Esophagus squamous epithelium (tissue), 5 donors: ENCODE data around the gene CC2D1B. TPM values are rescaled to one million over a fixed set of nuclear protein-coding genes. Genes with fewer than 3 reads are reported as not detected.

Experiments
- DNase-seq: peaks from one replicate; lab custom pipeline; 2025; lab: John Stamatoyannopoulos, UW
- H3K27ac ChIP-seq, 4 donors: fragments of 200-600 bp; sonication (generic); one replicate each; pipeline ENCODE4 v1.5.1; 2016 to 2019; ENCODE audit warnings: mild to moderate bottlenecking in 1 of 4
- H3K27me3 ChIP-seq, 4 donors: fragments of 200-600 bp; sonication (generic); 1 replicate in 3 of 4; 2 replicates in 1 of 4; pipeline versions ENCODE4 v1.5.1 to v1.6.0; 2017 to 2021; ENCODE audit warnings: antibody characterized with exemption in 1 of 4
- H3K36me3 ChIP-seq, 3 donors: fragments of 200-600 bp; sonication (generic); one replicate each; pipeline ENCODE4 v1.5.1; 2016 to 2019
- H3K4me1 ChIP-seq, 3 donors: fragments of 200-600 bp; sonication (generic); one replicate each; pipeline ENCODE4 v1.5.1; 2017 to 2019
- H3K4me3 ChIP-seq, 4 donors: fragments of 200-600 bp; sonication (generic); 1 replicate in 3 of 4; 2 replicates in 1 of 4; pipeline ENCODE4 v1.5.1; 2016 to 2019; ENCODE audit warnings: mild to moderate bottlenecking in 2 of 4, moderate library complexity in 1 of 4
- H3K9me3 ChIP-seq, 3 donors: fragments of 200-600 bp; sonication (generic); one replicate each; pipeline ENCODE4 v1.5.1; 2016 to 2019
- POLR2A ChIP-seq, 4 donors: fragments of 450-650 bp; IDR thresholded peaks; one replicate each; pipeline ENCODE4 v1.6.1; 2017; ENCODE audit warnings: antibody characterized with exemption in 4 of 4, mild to moderate bottlenecking in 4 of 4, moderate library complexity in 3 of 4
- WGBS, 2 donors: methylation state at CpG; one replicate each; pipeline ENCODE4 v1.1.5; 2018; 5-methylcytosine and 5-hydroxymethylcytosine counted together
- intact Hi-C: fragments of 100-400 bp; cut with DNase I; formaldehyde crosslinking; loops from one replicate; pipeline ENCODE4 v1.15.0; 2022
- total RNA-seq, 4 donors: library from RNA; depleted of rRNA; stranded (reverse); fragments of >200 nt; gene quantifications; one replicate each; pipeline ENCODE4 v1.1.0, GENCODE V29; 2016
- TF ChIP-seq, protein P1 (sequence below), 6 experiments: fragments of 450-650 bp in 4 of 6; fragments of 200-600 bp in 2 of 6; sonication (generic) in 2 of 6; IDR thresholded peaks; one replicate each; pipeline ENCODE4 v1.5.1; 2016 to 2019; ENCODE audit warnings: antibody characterized with exemption in 6 of 6, mild to moderate bottlenecking in 4 of 6, moderate library complexity in 4 of 6
- donor health status: DM: yes; HTN: yes; CAD: no.

The CC2D1B gene
- total RNA-seq, 4 donors from 2014 or later = 16.9 to 21.2 (median 18.3) TPM

DNA sequence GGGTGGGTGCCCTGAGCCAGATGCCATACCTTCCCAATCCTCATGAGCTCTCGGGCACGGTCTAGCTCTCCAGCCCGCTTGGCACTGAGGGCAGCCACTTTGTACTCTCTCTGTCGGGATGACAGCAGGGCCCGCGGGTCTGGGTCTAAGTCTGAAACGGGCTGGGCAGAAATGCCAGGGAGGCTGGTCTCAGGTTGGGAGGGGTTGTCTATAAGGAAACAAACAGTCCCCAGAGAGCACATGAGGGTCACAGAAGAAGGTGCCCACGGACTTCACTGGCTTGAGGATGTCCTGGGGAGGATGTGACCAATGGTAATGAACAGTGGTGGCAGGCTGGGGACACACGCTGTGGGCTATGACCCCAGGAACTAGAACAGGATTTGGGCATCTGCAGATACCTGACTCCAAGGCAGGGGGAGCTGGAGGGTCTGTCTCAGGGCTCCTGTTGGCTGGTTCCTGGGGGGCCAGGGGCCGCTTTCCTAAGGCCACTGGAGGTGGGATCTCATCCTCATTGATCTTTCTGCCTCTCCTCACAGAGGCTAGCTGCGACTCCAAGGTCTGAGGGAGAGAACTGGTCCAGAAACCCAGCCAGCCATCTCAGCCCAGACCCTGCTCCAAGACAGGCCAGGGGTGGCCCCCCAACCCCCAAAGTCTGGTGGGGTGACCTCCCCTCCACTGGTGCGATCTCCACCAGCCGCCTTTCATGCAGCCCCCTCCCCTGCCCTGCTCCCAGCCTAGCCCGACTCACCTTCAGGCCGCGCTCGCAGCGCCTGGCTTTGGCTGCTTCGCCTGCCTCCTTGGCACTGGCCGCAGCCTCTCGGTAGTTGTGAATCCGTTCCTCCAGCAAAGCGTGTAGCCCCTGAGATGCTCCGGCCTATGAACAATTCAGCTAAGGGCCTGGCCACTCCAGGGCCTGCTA is 6.1 kb downstream of the CC2D1B start:
- TF ChIP-seq, protein P1, sequence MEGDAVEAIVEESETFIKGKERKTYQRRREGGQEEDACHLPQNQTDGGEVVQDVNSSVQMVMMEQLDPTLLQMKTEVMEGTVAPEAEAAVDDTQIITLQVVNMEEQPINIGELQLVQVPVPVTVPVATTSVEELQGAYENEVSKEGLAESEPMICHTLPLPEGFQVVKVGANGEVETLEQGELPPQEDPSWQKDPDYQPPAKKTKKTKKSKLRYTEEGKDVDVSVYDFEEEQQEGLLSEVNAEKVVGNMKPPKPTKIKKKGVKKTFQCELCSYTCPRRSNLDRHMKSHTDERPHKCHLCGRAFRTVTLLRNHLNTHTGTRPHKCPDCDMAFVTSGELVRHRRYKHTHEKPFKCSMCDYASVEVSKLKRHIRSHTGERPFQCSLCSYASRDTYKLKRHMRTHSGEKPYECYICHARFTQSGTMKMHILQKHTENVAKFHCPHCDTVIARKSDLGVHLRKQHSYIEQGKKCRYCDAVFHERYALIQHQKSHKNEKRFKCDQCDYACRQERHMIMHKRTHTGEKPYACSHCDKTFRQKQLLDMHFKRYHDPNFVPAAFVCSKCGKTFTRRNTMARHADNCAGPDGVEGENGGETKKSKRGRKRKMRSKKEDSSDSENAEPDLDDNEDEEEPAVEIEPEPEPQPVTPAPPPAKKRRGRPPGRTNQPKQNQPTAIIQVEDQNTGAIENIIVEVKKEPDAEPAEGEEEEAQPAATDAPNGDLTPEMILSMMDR (IDR thresholded peaks at IDR 0.05) = no peak
- TF ChIP-seq POLR2A (IDR thresholded peaks at IDR 0.05) = no peak
- DNase-seq = no peak
- Histone ChIP-seq H3K36me3 (peaks cover 70 to 94% (median 80%) of the 10 kb centered on the region in 3 donors), H3K9me3 (no peaks in the 10 kb centered on the region), H3K4me1 (peaks cover 7 to 15% (median 9%) of the 10 kb centered on the region in 3 donors), H3K4me3 (no peak overlapping the region), H3K27ac (no peak overlapping the region), H3K27me3 (no peaks in the 10 kb centered on the region)
- intact Hi-C loops = no loop called here
- WGBS, 2 donors = 81 to 96% methylated on average over 6 to 10 of the region's 24 CpGs

DNA sequence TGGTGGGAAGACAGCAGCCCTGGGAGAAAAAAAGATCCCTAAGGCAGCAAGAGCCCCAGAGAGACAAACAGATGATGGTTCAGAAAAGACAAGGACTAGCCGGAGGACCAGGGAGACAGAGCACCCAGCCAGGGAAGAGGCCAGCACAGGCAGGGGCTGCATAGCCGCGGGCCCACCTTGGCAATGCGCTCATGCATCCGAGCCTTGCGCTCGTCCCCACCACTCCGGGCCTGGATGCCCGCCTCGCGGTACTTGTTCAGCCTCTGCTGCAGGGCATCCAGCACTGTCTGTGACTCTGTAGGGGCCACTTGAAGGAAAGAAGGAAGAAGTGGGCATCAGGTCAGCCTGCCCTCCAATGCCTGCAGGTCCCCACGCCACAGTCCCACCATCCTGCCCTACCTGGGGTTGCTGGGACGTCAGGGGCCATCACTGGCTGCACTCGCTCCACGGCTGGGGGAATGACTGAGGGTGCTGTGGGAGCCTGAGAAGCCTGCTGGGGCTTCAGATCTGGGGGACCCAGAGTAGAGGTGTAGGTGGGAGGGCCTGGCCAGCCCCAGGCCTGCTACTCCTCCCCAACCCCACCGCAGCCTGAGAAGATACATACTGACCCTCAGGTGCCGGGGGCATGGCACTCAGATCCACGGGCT is 7.0 kb downstream of the CC2D1B start:
- 96 to 97% methylated on average over 9 to 11 of the region's 18 CpGs for WGBS, 2 donors
- H3K36me3 ChIP-seq = peaks cover 79 to 100% (median 89%) of the 10 kb centered on the region in 3 donors

DNA sequence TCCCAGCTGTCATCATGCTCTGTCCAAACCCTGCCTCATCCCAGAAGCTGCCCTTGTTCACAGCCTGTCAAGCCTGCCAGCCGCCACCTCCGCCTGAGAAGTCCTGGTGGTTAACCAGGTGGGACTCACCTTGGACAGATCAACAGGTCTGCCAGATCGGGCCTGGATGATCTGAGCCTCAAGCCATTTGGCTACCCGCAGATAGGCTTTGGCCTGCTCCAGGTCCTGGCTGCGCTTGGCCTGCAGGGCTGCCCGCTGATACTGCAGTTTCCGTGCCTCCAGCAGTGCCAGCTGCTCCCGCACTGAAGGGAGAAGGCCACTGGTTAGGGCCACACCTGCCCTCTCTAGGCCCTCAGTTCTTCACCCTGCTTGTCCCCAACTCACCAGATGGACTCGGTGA is 8.6 kb downstream of the CC2D1B start:
- no peak for TF ChIP-seq POLR2A (IDR thresholded peaks at IDR 0.05)
- TF ChIP-seq, protein P1 (IDR thresholded peaks at IDR 0.05) = no peak
- Histone ChIP-seq H3K27me3 (no peaks in the 10 kb centered on the region), H3K4me3 (no peak overlapping the region), H3K36me3 (peaks cover 79 to 100% (median 99%) of the 10 kb centered on the region in 3 donors), H3K9me3 (no peaks in the 10 kb centered on the region), H3K27ac (no peak overlapping the region), H3K4me1 (no peaks in the 10 kb centered on the region)
- intact Hi-C loops = no loop called here
- 97 to 100% methylated on average over 1 to 5 of the region's 9 CpGs for WGBS, 2 donors
- no peak for DNase-seq

More for the DNA sequence above, 7.0 kb downstream of the CC2D1B start:
- intact Hi-C loops = no loop called here
- Histone ChIP-seq H3K4me1 (peaks cover 0 to 6% (median 0%) of the 10 kb centered on the region in 3 donors), H3K4me3 (no peak overlapping the region), H3K27me3 (no peaks in the 10 kb centered on the region), H3K9me3 (no peaks in the 10 kb centered on the region), H3K27ac (no peak overlapping the region)
- DNase-seq = no peak
- no peak for TF ChIP-seq POLR2A (IDR thresholded peaks at IDR 0.05)
- TF ChIP-seq, protein P1 (IDR thresholded peaks at IDR 0.05) = no peak

DNA sequence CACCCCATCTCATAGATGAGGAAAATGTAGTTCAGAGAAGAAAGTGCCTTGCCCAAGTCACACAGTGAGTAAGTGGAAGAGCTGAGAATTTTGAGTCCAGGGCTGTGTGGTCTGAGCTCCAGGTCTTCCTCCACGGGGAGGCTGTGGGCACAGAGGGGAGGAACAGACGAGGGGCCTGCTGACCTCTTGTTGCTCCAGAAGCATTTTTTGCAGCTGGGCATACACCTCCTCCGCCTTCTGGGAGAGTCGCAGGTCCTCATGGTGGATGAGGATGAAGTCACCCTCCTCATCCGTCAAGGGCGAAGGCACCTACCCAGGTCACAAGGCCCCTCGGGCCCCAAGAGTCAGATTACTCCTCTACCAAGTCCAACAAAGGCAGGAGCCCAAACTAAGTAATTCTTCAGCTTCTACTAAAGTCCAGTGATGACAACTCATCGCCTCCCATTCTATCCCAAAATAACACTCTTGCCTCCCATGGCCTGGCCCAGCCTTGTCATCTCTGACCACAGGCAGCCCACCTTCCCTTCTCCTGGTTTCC is 9.1 kb downstream of the CC2D1B start:
- no peak for DNase-seq
- Histone ChIP-seq H3K27me3 (no peaks in the 10 kb centered on the region), H3K27ac (no peak overlapping the region), H3K36me3 (peaks cover 74 to 100% (median 94%) of the 10 kb centered on the region in 3 donors), H3K9me3 (no peaks in the 10 kb centered on the region), H3K4me3 (no peak overlapping the region), H3K4me1 (no peaks in the 10 kb centered on the region)
- intact Hi-C loops = no loop called here
- 86 to 98% methylated on average over 5 to 6 of the region's 8 CpGs for WGBS, 2 donors
- TF ChIP-seq POLR2A (IDR thresholded peaks at IDR 0.05) = no peak
- TF ChIP-seq, protein P1 (IDR thresholded peaks at IDR 0.05) = no peak
